ENCODE results near the gene FBXW7. TPM values are rescaled to one million over a fixed set of nuclear protein-coding genes. Genes with fewer than 3 reads are reported as not detected.

Gene FBXW7
- total RNA-seq, 1 experiment from 2014 or later, result 33.5 TPM

- no peak for DNase-seq (ENCODE audit: low spot score)
- ChIA-PET POLR2A (ENCODE audit: low non-redundant PET) (no interaction called here), CTCF (no interaction called here)
- TF ChIP-seq, protein P1, sequence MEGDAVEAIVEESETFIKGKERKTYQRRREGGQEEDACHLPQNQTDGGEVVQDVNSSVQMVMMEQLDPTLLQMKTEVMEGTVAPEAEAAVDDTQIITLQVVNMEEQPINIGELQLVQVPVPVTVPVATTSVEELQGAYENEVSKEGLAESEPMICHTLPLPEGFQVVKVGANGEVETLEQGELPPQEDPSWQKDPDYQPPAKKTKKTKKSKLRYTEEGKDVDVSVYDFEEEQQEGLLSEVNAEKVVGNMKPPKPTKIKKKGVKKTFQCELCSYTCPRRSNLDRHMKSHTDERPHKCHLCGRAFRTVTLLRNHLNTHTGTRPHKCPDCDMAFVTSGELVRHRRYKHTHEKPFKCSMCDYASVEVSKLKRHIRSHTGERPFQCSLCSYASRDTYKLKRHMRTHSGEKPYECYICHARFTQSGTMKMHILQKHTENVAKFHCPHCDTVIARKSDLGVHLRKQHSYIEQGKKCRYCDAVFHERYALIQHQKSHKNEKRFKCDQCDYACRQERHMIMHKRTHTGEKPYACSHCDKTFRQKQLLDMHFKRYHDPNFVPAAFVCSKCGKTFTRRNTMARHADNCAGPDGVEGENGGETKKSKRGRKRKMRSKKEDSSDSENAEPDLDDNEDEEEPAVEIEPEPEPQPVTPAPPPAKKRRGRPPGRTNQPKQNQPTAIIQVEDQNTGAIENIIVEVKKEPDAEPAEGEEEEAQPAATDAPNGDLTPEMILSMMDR (conservative IDR thresholded peaks at IDR 0.05; ENCODE audit: low read depth, low read length), result no peak
- TF ChIP-seq EZH2 (IDR thresholded peaks at IDR 0.05; ENCODE audit: borderline replicate concordance, low read depth, low read length, poor library complexity, severe bottlenecking), result no peak
- Histone ChIP-seq H3K27ac (ENCODE audit: low read depth, low read length, poor library complexity, severe bottlenecking) (no peak overlapping the region), H3K4me3 (ENCODE audit: low read depth, low read length, poor library complexity, severe bottlenecking) (no peak overlapping the region), H3K27me3 (replicated peaks; ENCODE audit: insufficient read depth, low read depth, low read length, poor library complexity) (no peaks in the 10 kb centered on the region), H3K9me3 (ENCODE audit: low read depth, low read length, poor library complexity, severe bottlenecking) (no peaks in the 10 kb centered on the region), H3K36me3 (ENCODE audit: insufficient read depth, low read length, poor library complexity, severe bottlenecking) (no peaks in the 10 kb centered on the region), H3K4me1 (ENCODE audit: insufficient read depth, low read length, poor library complexity, severe bottlenecking) (peaks cover 1% of the 10 kb centered on the region)
- BruUV-seq (replicated peaks), result no TSS peak
- intact Hi-C loops (cut with micrococcal nuclease; ENCODE audit: unreplicated experiment), result loop anchor here (10.0 kb wide), 1 partner anchor 1275 kb away; no protein-coding TSS in a partner anchor
These were observed 146.5 kb downstream of the FBXW7 start for GRCh38 chr4:152389359-152389758.

- no peak overlapping the region for H3K27ac ChIP-seq (ENCODE audit: low read depth, low read length, poor library complexity, severe bottlenecking)
- DNase-seq (ENCODE audit: low spot score), result peak; percentile 25
- H3K27me3 ChIP-seq (replicated peaks; ENCODE audit: insufficient read depth, low read depth, low read length, poor library complexity), result no peaks in the 10 kb centered on the region
- POLR2A ChIA-PET (ENCODE audit: low non-redundant PET), result no interaction called here
- BruUV-seq (replicated peaks), result no TSS peak
- CTCF ChIA-PET, result interaction anchor here (0.5 kb wide), 1 partner anchor 8 kb away, joined by 3 read pairs; no protein-coding TSS in a partner anchor
- no peak overlapping the region for H3K4me3 ChIP-seq (ENCODE audit: low read depth, low read length, poor library complexity, severe bottlenecking)
- no peaks in the 10 kb centered on the region for H3K9me3 ChIP-seq (ENCODE audit: low read depth, low read length, poor library complexity, severe bottlenecking)
- intact Hi-C loops (cut with micrococcal nuclease; ENCODE audit: unreplicated experiment), result loop anchor here (10.0 kb wide), 1 partner anchor 1271 kb away; no protein-coding TSS in a partner anchor
- TF ChIP-seq, protein P1 (conservative IDR thresholded peaks at IDR 0.05; ENCODE audit: low read depth, low read length), result peak; percentile 67
- TF ChIP-seq EZH2 (IDR thresholded peaks at IDR 0.05; ENCODE audit: borderline replicate concordance, low read depth, low read length, poor library complexity, severe bottlenecking), result no peak
- H3K4me1 ChIP-seq (ENCODE audit: insufficient read depth, low read length, poor library complexity, severe bottlenecking), result peaks cover 3% of the 10 kb centered on the region
- H3K36me3 ChIP-seq (ENCODE audit: insufficient read depth, low read length, poor library complexity, severe bottlenecking), result no peaks in the 10 kb centered on the region
These were observed 150.3 kb downstream of the FBXW7 start for GRCh38 chr4:152385551-152385950.

DNA sequence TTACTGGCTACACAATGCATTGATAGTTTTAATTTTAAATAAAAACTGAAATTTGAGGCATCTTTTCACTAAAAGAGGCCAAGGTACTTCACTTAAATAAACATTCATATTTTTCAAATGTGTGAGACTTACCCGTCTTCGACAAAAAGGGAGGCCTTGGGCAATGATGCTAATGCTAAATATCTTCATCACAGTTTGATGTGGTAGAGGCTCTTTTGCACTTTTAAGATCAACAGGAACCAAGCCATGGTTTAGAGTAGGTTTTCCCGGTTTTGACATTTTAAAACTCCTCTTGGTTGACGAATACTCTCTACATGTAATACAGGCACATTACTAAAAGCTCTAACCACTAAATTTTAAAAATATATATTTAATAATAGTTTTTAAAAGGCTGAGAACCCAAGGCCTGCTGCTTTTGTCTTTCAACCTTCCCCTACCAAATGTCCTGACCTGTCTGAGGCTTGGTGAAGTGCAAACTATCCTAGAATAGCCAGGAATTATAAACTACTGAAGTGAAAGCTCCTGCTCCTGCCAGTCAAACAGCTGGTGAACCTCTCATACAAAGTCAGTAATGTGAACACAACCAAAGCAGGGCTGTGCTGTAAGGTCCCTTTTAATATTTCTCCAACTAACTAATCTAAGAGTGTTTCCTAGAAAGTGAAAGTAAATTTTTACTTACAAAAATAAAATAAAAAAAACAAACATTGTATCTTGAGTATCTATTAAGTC is 153.7 kb downstream of the FBXW7 start:
- no peaks in the 10 kb centered on the region for H3K36me3 ChIP-seq (ENCODE audit: insufficient read depth, low read length, poor library complexity, severe bottlenecking)
- DNase-seq (ENCODE audit: low spot score), result no peak
- CTCF ChIA-PET, result no interaction called here
- BruUV-seq (replicated peaks), result no TSS peak
- TF ChIP-seq EZH2 (IDR thresholded peaks at IDR 0.05; ENCODE audit: borderline replicate concordance, low read depth, low read length, poor library complexity, severe bottlenecking), result no peak
- TF ChIP-seq, protein P1 (conservative IDR thresholded peaks at IDR 0.05; ENCODE audit: low read depth, low read length), result no peak
- H3K4me1 ChIP-seq (ENCODE audit: insufficient read depth, low read length, poor library complexity, severe bottlenecking), result peaks cover 3% of the 10 kb centered on the region
- H3K4me3 ChIP-seq (ENCODE audit: low read depth, low read length, poor library complexity, severe bottlenecking), result no peak overlapping the region
- no peak overlapping the region for H3K27ac ChIP-seq (ENCODE audit: low read depth, low read length, poor library complexity, severe bottlenecking)
- no peaks in the 10 kb centered on the region for H3K27me3 ChIP-seq (replicated peaks; ENCODE audit: insufficient read depth, low read depth, low read length, poor library complexity)
- POLR2A ChIA-PET (ENCODE audit: low non-redundant PET), result no interaction called here
- intact Hi-C loops (cut with micrococcal nuclease; ENCODE audit: unreplicated experiment), result loop anchor here (10.0 kb wide), 1 partner anchor 1267 kb away; no protein-coding TSS in a partner anchor
- H3K9me3 ChIP-seq (ENCODE audit: low read depth, low read length, poor library complexity, severe bottlenecking), result no peaks in the 10 kb centered on the region
